Measurements from ENCODE around the gene RAB3A. TPM values are rescaled to one million over a fixed set of nuclear protein-coding genes. Genes with fewer than 3 reads are reported as not detected.

RAB3A gene
- 1 to 10 TPM; 4.6 to 5.3 (median 5.0) TPM for polyA plus RNA-seq (ENCODE audit: insufficient read length in 4 of 4)

GRCh38 chr19:18203863-18204393, at the start of gene RAB3A:
TSS of gene RAB3A (minus strand) at chr19:18204042. CDS start at chr19:18202740, 1,302 bp downstream.
- peak; percentile 100 for DNase-seq (ENCODE audit: low read depth in 4 of 4, low spot score in 3 of 4)

GRCh38 chr19:18253130-18253529, 49.3 kb upstream of the RAB3A start:
- no peak for DNase-seq (ENCODE audit: low read depth in 4 of 4, low spot score in 3 of 4)

- DNase-seq (ENCODE audit: low read depth in 4 of 4, low spot score in 3 of 4): no peak
Measured at GRCh38 chr19:18252370-18252717, 48.5 kb upstream of the RAB3A start.

GRCh38 chr19:18251587-18252369, 47.9 kb upstream of the RAB3A start:
- peak in 1 of 4 donors; percentile 33 for DNase-seq (ENCODE audit: low read depth in 4 of 4, low spot score in 3 of 4)

DNA sequence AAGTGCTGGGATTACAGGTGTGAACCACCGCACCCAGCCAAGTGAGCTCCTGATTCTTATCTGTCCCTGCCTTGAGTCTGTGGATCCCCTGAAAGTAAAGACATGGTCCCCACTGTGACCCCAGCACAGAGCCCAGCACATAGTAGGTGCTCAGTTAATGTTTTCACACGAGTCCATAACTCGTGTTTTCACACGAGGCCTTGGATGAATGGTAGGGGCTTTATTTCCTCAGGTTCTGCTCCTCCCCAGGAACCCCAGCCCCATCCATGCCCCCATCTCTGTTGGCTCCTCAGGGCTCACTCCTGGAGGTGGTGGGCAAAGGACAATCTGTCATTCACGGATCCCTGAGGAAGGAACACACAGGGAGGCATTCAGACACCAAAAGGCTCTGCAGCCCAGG, 46.0 kb upstream of the RAB3A start:
- no peak for DNase-seq (ENCODE audit: low read depth in 4 of 4, low spot score in 3 of 4)

GRCh38 chr19:18245297-18245696, 41.5 kb upstream of the RAB3A start:
- DNase-seq (ENCODE audit: low read depth in 4 of 4, low spot score in 3 of 4): no peak

DNA sequence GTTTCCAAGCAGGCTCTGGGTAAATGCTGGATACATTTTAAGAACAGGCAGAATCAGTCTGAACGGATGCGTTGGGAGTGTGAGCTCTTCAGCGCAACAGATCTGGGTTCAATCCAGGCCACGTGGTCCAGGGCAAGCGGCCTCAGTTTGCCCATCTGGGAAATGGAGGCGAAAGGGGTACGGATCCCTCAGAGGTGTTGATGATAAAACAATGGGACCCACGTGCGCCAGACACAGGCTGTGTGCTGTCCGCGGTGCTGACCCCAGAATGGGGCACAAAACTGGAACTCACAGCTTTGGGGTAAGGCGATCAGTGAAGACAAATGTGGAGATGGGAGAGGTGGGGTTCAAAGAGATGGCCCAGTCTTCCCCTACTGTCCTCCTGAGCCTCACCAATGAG, 35.5 kb upstream of the RAB3A start:
- no peak for DNase-seq (ENCODE audit: low read depth in 4 of 4, low spot score in 3 of 4)

DNA sequence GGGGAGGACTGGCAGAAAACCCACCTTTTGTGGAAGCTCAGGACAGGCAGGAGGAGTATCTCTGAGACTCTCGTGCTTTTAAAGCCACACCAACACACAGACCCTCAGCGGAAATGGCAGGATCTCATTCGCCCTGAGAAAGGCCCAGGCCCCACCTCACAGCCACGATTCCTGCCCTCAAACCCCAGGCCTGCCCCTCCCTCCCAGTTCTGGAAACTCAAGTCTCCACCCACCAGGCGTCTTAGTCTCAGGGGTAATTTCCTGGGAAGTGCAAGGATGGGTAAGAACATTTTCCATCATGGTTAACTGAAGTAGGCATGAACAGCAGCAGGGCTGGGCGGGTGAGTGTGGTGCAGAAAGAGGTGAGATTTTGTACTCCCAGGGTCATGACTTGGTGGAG, 30.4 kb upstream of the RAB3A start:
- DNase-seq (ENCODE audit: low read depth in 4 of 4, low spot score in 3 of 4): no peak

- peak in 2 of 4 donors; percentile 56 to 69 for DNase-seq (ENCODE audit: low read depth in 4 of 4, low spot score in 3 of 4)
Measured at GRCh38 chr19:18233224-18233825, 29.5 kb upstream of the RAB3A start.

DNA sequence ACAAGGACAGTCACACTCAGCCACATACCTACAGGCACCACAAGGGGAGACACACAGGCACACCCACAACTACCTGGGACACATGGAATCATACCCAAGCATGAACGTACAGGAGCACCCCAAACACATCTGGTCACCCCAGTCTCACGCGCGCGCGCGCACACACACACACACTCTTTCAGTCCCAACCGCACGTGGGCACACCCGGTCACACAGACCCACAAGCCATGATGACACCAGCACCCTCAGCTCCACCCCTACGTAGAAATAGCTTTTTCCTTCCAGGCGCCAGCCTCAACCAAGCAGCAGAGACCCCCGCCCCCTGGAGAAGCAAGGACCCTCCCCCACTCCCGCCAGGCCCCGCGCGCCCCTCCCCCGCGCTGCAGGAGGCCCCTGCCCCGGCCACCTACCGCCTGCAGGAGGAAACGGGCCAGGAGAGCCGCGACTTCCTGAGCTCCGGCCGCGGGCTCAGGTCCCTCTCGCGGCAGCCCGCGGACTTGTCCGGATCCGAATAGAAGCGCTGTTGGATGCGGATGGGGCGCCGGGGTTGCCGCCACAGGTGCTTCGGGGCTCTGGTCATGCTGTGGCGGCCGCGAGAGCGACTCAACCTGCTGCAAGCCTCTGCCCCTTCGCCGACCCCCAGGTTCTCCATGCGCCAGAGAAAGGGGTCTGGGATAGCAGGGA, 28.8 kb upstream of the RAB3A start:
- DNase-seq (ENCODE audit: low read depth in 4 of 4, low spot score in 3 of 4): no peak

DNA sequence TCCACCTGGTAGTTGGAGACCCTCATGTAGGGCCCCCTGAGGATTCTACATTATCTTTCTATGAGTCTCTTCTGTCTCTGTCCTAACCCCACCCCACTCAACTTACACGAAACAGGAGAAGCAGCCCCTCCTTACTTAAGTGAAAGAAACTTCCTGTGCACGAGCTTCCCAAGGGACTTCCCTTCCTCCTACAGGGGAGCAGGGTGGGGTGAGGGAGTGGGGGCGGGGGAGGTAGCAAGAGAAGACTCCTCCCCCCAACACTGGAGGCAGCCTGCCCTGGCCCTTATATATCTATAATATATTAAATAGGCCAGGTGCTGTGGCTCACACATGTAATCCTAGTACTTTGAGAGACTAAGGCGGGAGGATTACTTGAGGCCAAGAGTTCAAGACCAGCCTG, 27.9 kb upstream of the RAB3A start:
- DNase-seq (ENCODE audit: low read depth in 4 of 4, low spot score in 3 of 4): no peak

GRCh38 chr19:18230941-18231734, 27.3 kb upstream of the RAB3A start:
- DNase-seq (ENCODE audit: low read depth in 4 of 4, low spot score in 3 of 4): no peak

GRCh38 chr19:18229915-18230314, 26.1 kb upstream of the RAB3A start:
- no peak for DNase-seq (ENCODE audit: low read depth in 4 of 4, low spot score in 3 of 4)

DNA sequence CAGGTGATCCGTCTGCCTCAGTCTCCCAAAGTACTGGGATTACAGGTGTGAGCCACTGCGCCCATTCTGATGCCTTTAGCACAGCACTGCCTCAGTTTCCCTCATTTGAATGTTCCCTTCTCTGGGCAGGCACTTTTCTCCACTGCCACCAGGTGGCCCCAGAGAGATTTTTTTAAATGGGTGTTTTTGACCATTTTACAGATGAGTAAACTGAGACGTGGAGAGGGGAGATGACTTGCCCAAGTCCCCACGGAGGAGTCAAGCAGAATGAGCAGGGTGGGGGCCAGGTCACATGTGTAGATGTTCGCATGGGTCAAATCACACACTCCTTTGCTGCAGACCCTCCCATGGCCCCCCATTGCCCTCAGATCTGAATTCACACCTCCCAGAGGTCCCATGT, 25.6 kb upstream of the RAB3A start:
- no peak for DNase-seq (ENCODE audit: low read depth in 4 of 4, low spot score in 3 of 4)

- no peak for DNase-seq (ENCODE audit: low read depth in 4 of 4, low spot score in 3 of 4)
Measured at GRCh38 chr19:18227781-18228271, 24.0 kb upstream of the RAB3A start.

DNA sequence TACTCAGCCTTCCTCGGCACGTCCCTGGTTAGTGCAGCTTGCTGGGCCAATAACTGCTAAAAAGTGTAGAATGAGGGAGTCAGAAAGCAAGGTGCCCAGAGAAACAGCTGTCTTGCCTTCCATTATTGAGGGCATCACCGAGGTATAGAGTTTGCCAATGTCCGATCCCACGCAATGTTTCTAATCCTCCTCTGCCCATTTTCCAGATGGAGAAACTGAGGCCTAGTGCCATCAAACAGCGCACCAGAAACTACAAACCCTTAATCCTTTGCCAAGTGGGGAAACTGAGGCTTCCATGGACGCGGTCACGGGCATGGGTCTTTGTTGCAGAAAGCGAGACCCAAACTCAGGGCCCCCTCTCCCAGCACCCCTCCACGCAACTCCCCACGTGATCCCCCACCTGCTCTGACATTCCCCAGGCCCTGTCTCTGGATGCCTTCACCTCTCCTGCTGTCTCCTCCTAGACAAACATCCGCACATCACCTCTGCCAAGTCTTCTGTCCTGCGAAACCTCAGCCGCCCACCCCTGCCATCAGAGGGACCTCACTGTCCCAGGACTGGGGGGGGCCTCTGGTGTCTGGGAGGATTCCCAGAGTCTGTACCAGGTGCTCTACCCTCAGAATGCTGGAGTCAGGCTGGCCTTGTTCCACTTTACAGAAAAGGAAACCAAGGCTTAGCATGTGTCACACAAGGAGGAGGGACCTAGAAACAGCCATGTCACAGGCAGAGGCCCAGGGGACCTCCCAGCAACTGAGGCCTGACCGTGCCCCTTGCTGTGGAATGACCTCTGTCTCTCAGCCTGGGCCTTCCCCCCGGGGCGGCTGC, 23.3 kb upstream of the RAB3A start:
- no peak for DNase-seq (ENCODE audit: low read depth in 4 of 4, low spot score in 3 of 4)

- no peak for DNase-seq (ENCODE audit: low read depth in 4 of 4, low spot score in 3 of 4)
Measured at GRCh38 chr19:18225702-18226468, 22.0 kb upstream of the RAB3A start, which contains the start of gene PDE4C. TSS of gene PDE4C (minus strand) at chr19:18226438. CDS start at chr19:18226415, 23 bp downstream.

DNA sequence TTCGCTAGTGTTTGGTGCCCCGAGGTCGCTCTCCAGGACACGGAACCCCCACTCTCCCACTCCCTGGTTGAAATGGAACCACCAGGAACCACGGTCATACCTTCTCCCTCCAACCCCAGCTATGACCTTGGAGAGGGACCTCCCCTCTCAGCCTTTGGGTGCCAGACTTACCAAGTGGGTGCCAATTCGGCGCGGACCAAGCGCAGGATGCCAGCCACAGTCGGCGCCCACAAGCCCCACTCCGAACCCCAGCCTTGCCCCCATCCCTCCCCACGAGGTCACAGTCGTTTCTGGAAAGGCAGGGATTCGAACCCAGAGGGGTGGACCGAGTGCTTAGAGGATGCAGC, 21.5 kb upstream of the RAB3A start:
- no peak for DNase-seq (ENCODE audit: low read depth in 4 of 4, low spot score in 3 of 4)
